Activated CD8-positive, alpha-beta T cell treated with anti-CD3 and anti-CD28 coated beads for 36 hours (primary cell): ENCODE results near the gene BSG. TPM values are rescaled to one million over a fixed set of nuclear protein-coding genes. Genes with fewer than 3 reads are reported as not detected.

Experiments used
- ATAC-seq: fragments of 200-7000 bp; cut with Tn5 transposase; one replicate; pipeline ENCODE4 v1.10.0; 2021; ENCODE audit warnings: mild to moderate bottlenecking, moderate library complexity
- CTCF ChIA-PET: fragments of 350-600 bp; sonication (Branson Sonifier 250); formaldehyde crosslinking; loops from one replicate; lab custom pipeline; 2021; ENCODE audit warnings: antibody characterized with exemption; lab: Charles Lee
- POLR2A ChIA-PET: fragments of 350-600 bp; sonication (Branson Sonifier 250); formaldehyde crosslinking; loops from one replicate; lab custom pipeline; 2021; ENCODE audit warnings: antibody characterized with exemption; lab: Charles Lee
- DNase-seq: peaks from one replicate; pipeline ENCODE4 v3.0.0-alpha.2; 2020
- H3K27ac Mint-ChIP-seq: one replicate; pipeline ENCODE4 v1.8.0; 2021; ENCODE audit warnings: mild to moderate bottlenecking, mixed read lengths
- H3K27me3 Mint-ChIP-seq: one replicate; pipeline ENCODE4 v1.8.0; 2021; ENCODE audit warnings: mixed read lengths
- H3K36me3 Mint-ChIP-seq: one replicate; pipeline ENCODE4 v1.8.0; 2021; ENCODE audit warnings: low read depth, mixed read lengths
- H3K4me1 Mint-ChIP-seq: one replicate; pipeline ENCODE4 v1.8.0; 2021; ENCODE audit warnings: low read depth, mixed read lengths
- H3K4me3 Mint-ChIP-seq: one replicate; pipeline ENCODE4 v1.8.0; 2021; ENCODE audit warnings: mild to moderate bottlenecking, moderate library complexity, mixed read lengths
- H3K9me3 Mint-ChIP-seq: one replicate; pipeline ENCODE4 v1.8.0; 2021; ENCODE audit warnings: mixed read lengths
- CTCF ChIP-seq: fragments of 200-600 bp; IDR thresholded peaks from one replicate; pipeline ENCODE4 v1.8.0; 2022; ENCODE audit warnings: antibody characterized with exemption, mild to moderate bottlenecking
- intact Hi-C: fragments of 100-400 bp; cut with micrococcal nuclease; formaldehyde crosslinking; loops from one replicate; pipeline ENCODE4 v1.10.0; 2022
- total RNA-seq, 2 experiments: library from RNA; stranded (reverse); gene quantifications; one replicate each; pipeline ENCODE4 v1.2.3, GENCODE V29; 2021

BSG gene
- total RNA-seq, 2 experiments from 2014 or later, result 159 to 160 TPM

DNA sequence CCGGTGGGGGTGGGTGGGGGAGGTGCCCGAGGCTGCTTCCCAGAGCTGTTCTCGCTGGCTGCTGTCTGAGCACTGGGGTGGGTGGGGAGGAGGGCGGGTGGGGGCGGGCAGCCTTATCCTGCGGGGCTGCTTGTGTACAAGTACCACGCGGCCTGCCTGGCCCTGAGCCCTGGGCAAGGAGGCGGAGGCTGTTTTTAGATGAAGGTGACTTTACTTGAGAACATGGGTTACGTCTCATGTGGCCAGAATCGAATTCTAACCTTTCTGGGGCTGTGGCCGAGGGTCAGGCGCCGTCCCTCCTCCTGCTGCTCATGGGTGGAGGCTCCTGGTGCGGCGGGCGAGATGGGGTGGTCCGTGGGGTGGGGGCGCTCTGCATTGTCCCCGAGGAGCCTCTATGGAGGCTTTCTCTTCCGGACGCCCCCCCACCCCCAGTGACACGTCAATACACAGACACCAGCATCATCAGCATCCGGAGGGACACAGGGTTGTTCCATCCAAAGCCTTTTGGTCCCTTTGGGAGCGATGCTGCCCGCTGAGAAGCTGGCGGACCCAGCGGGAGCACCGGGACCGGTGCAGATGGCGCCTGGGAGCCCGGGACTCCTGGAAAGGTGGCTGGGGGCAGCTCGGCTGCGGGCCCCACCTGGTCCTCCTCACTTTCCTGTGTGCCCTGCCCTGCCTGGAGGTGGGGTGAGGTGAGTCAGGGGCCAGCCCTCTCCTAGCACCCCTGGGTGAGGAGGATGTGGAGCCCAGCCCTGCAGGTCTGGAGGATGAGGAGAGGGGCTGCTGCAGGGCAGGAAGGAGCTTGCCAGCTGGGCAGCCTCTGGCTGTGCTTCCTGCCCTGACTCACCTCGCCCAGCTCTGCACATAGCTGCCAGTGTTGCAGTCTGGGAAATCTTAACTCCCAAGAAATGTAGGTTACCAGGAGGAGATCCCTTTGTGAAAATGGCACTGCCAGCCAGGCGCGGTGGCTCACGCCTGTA, 3.4 kb downstream of the BSG start:
- POLR2A ChIA-PET, result interaction anchor here (0.9 to 1.8 kb wide), 3 partner anchors 10 to 54 kb away, joined by 3 to 8 read pairs (median 4); no protein-coding TSS in a partner anchor
- no peak for DNase-seq
- Mint-ChIP-seq H3K9me3 (no peaks in the 10 kb centered on the region), H3K27me3 (no peaks in the 10 kb centered on the region), H3K27ac (no peak overlapping the region), H3K36me3 (peaks cover 13% of the 10 kb centered on the region), H3K4me1 (peaks cover 38% of the 10 kb centered on the region), H3K4me3 (no peak overlapping the region)
- ATAC-seq, result no peak
- CTCF ChIA-PET, result interaction anchor here (0.8 to 2.0 kb wide), 5 partner anchors 8 to 408 kb away, joined by 3 to 12 read pairs (median 4); partner anchors contain the start of gene WDR18
- no peak for TF ChIP-seq CTCF
- intact Hi-C loops, result no loop called here

- Mint-ChIP-seq H3K4me3 (no peak overlapping the region), H3K36me3 (peaks cover 13% of the 10 kb centered on the region), H3K9me3 (no peaks in the 10 kb centered on the region), H3K27me3 (no peaks in the 10 kb centered on the region), H3K27ac (no peak overlapping the region), H3K4me1 (peaks cover 32% of the 10 kb centered on the region)
- DNase-seq, result no peak
- ChIA-PET CTCF (interaction anchor here (1.3 to 1.5 kb wide), 3 partner anchors 8 to 407 kb away, joined by 3 to 12 read pairs (median 4); partner anchors contain the start of gene WDR18), POLR2A (interaction anchor here (0.8 kb wide), 1 partner anchor 83 kb away, joined by 3 read pairs; no protein-coding TSS in a partner anchor)
- intact Hi-C loops, result no loop called here
- ATAC-seq, result no peak
- TF ChIP-seq CTCF, result no peak
Measured at GRCh38 chr19:576768-577438, 4.5 kb downstream of the BSG start.

- no peak for TF ChIP-seq CTCF
- CTCF ChIA-PET, result interaction anchor here (1.3 kb wide), 1 partner anchor 406 kb away, joined by 3 read pairs; the partner anchor contains the start of gene WDR18
- intact Hi-C loops, result no loop called here
- Mint-ChIP-seq H3K4me1 (peaks cover 31% of the 10 kb centered on the region), H3K27me3 (no peaks in the 10 kb centered on the region), H3K4me3 (no peak overlapping the region), H3K36me3 (peaks cover 15% of the 10 kb centered on the region), H3K27ac (no peak overlapping the region), H3K9me3 (no peaks in the 10 kb centered on the region)
- no peak for ATAC-seq
- POLR2A ChIA-PET, result interaction anchor here (0.8 kb wide), 1 partner anchor 82 kb away, joined by 3 read pairs; no protein-coding TSS in a partner anchor
- no peak for DNase-seq
Measured at GRCh38 chr19:577439-578392, 5.3 kb downstream of the BSG start.

- ChIA-PET POLR2A (interaction anchor here (0.6 kb wide), 1 partner anchor 55 kb away, joined by 3 read pairs; no protein-coding TSS in a partner anchor), CTCF (no interaction called here)
- H3K4me1 Mint-ChIP-seq, result peaks cover 28% of the 10 kb centered on the region
Measured at GRCh38 chr19:579111-579841, 6.9 kb downstream of the BSG start.

More at GRCh38 chr19:579111-579841, 6.9 kb downstream of the BSG start:
- Mint-ChIP-seq H3K4me3 (no peak overlapping the region), H3K9me3 (no peaks in the 10 kb centered on the region), H3K36me3 (peaks cover 16% of the 10 kb centered on the region), H3K27ac (no peak overlapping the region), H3K27me3 (no peaks in the 10 kb centered on the region)
- TF ChIP-seq CTCF, result no peak
- DNase-seq, result no peak
- no peak for ATAC-seq
- intact Hi-C loops, result no loop called here
